GM19193 (cell line): ENCODE data around the gene UNC119.

ENCODE experiments used
- POLR2A ChIP-seq: IDR thresholded peaks from 4 replicates; pipeline ENCODE4 v1.6.1; 2011; ENCODE audit not compliant: insufficient read depth, insufficient read length; ENCODE audit errors: extremely low read depth

Gene UNC119

DNA sequence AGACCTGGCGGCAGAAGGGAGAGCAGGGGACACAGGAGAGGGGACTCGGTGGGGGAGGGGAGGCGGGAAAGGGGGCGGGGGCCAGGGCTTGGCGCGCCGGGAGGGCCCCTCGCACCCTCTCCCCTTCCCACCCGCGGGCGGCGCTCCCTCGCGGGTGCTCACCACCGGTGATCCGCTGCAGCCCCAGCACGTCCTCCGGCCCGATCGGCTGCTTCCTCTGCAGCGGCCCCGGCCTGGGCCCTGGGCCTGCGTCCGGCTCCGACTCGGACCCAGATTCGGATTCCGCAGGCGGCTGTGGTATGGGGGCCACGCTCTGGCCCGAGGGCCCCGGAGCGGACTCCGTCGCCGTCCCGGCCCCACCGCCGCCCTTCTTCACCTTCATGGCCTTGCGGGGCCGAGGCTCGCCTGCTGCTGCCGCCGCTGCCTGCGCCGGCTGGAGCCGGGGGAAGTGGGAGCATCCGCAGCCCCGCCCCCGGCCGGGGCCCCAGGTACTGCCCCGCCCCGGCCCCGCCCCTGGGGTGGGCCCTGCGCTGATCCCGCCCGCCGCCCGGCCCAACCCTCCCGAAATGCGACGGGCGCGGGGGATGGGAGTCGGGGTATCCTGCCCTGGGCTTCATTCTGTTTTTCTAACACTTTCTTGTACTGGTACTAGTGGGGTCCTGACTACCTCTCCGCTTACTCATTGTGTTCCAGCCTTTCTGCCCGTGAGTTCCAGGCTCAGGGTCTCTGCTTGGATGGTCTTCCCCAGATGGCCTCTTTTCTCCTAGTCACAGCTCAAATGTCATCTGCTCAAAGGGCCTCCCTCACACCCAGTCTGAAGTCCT, at the start of gene UNC119:
TSS of gene UNC119 (minus strand) at position 449 of the 824 bp plus-strand sequence. CDS start at position 382, 67 bp downstream.
- TF ChIP-seq POLR2A = peak; percentile 87

GRCh38 chr17:28599311-28600184, 47.1 kb upstream of the UNC119 start:
- no peak for TF ChIP-seq POLR2A

DNA sequence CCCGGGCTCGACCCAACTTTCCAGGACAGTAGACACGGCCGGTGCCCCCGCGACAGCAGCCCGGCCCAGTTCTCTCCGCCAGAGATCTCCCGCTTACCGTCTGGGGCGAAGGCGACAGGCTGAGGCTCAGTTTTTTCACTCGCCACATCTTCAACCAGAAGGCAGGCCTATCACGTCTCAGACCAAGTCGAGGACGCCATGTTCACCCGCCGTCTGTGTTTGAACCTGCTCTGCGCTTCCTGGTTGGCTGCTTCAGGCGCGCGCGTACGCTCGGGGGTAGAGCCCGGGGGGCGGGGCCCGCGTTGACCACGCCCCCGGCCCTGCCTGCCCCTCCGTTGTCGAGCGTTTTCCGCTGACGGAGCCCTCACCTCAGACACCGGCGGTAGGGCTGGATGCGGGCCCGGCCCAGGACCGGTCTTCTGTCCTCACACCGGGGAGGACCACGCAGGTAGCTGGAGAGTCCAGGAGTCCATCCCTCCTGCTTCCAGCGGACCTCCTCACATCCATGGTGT, 46.4 kb upstream of the UNC119 start, which contains the start of gene SPAG5:
TSS of gene SPAG5 (minus strand) at position 227 of the 512 bp plus-strand sequence. CDS start at position 148, 79 bp downstream.
- TF ChIP-seq POLR2A = peak; percentile 88

DNA sequence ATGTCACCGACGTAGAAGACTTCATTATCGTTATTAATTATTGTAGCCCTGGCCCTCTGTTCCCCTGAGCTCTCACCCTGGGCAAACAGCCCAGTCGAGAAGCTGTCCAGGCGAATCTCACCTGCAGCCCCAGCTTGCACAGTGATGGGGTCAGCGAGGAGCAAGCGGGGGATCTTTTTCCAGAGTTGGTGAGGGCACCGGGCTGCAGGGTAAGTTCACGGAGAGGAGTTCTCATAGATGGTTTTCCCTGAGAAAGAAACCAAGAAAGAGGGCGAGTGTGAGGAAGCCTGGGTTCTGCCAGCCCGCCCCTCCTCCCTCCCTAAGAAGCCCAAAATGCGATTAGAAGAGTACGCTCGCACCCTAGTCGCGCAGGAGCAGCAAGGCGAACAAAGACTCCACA, 46.0 kb upstream of the UNC119 start:
- no peak for TF ChIP-seq POLR2A

DNA sequence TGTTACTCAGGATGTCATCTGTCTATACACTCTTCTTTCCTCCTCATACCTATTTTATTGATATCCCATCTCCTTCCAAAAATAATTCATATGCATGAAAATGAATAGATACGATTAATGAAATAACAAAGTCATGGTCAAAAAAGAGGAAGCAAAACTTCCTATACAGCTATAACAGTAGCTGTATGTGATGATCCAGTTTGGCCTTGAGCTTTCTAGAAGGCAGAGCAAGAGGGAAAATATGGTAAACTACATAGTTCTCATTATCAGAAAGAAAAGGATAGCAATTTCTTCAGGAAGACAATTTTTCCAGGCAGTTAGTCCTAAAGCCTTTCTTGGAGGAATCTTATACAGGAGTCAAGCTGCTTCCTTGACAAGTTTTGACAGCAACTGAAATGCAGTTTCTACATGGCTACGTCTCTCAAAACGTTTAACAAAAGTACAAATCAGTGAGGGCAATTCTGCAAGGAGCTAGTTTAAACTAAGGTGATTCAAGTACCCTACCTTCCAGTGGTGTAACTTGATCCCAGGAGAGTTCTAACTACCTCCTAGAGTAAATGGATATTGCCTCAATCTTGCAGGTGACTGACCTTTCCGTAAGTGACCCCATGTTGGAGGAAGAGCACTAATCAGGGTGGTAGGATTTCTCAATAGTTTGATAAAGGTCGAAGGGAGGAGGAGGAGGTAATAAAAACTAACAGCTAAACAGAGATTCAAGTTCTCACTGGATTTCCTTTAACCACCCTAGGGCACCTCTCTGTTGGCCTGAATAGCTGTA, 45.4 kb upstream of the UNC119 start:
- no peak for TF ChIP-seq POLR2A

DNA sequence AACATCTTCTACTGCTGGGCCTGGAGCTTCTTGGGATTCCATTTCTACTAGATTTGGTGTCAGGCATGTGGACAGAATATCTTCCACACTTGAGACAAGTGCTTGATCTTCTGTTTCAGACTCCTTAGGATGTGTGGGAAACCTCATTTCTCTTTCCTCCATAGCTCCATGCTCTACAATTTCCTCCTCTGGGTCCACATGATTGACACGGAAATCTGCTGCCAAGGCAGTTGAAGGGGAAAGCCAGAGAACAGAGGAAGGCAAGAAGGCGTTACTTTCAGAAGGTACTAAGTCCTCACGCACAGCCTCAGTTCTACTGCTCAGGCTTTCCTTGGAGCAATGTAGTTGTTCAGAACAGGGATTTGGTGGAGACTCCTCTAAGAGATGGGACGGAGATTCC, 39.8 kb upstream of the UNC119 start:
- TF ChIP-seq POLR2A = no peak

DNA sequence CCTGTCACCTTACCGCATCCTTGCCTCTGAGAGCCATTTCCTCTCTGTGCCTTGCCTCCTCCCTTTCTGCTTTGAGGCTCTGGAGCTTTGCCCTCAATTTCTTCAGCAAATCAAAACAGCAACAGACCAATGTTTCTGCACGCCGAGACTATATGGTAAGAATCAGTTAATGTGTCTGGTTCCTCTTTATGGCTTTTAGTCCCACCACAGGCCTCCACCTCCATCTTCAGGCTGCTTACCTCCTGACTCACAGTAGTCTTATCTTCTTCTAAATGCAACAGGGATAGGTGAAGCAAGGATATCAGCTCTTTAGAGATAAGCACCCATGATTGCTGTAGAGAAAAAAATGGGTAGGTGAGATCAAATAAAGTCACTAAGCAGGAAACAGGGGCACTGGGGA, 33.4 kb upstream of the UNC119 start:
- no peak for TF ChIP-seq POLR2A

DNA sequence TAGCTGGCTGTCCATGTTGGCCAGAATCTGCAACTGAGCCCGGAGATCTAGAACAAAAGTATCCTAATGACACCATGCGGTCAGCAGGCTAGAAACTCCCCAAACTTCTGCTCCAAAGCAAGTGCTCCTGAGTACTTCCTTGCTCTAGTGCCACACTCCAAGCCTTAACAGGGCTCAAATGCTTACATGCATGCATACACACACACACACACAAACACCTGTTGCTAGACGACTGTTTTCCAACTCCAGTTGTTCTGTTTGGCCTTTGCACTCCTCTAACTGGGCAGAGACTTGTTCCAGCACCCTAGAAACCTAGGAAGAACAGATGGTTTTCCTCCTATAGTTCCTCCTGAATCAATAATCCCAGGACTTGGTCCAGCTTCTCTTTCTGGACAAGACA, 32.0 kb upstream of the UNC119 start:
- TF ChIP-seq POLR2A = no peak

- TF ChIP-seq POLR2A = no peak
Measured at GRCh38 chr17:28582513-28582912, 30.1 kb upstream of the UNC119 start.

DNA sequence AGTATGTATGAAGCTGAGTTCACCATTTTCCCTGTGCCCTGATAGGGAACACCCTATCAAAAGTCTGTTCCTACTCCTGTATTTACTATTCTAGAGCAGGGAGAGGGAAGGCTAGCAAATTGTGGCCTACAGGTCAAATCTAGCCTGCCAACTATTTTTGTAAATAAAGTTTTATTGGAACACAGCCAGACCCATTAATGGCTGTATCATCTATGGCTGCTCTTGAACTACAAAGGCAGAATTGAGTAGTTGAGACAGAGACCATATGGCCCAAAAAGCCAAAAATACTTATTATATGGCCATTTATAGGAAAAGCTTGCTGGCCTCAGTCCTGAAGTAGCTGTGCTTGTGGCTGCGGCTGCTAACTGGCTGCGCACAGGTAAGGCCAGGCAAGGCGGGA, 28.5 kb upstream of the UNC119 start:
- no peak for TF ChIP-seq POLR2A

- no peak for TF ChIP-seq POLR2A
Measured at GRCh38 chr17:28579526-28579925, 27.1 kb upstream of the UNC119 start.

DNA sequence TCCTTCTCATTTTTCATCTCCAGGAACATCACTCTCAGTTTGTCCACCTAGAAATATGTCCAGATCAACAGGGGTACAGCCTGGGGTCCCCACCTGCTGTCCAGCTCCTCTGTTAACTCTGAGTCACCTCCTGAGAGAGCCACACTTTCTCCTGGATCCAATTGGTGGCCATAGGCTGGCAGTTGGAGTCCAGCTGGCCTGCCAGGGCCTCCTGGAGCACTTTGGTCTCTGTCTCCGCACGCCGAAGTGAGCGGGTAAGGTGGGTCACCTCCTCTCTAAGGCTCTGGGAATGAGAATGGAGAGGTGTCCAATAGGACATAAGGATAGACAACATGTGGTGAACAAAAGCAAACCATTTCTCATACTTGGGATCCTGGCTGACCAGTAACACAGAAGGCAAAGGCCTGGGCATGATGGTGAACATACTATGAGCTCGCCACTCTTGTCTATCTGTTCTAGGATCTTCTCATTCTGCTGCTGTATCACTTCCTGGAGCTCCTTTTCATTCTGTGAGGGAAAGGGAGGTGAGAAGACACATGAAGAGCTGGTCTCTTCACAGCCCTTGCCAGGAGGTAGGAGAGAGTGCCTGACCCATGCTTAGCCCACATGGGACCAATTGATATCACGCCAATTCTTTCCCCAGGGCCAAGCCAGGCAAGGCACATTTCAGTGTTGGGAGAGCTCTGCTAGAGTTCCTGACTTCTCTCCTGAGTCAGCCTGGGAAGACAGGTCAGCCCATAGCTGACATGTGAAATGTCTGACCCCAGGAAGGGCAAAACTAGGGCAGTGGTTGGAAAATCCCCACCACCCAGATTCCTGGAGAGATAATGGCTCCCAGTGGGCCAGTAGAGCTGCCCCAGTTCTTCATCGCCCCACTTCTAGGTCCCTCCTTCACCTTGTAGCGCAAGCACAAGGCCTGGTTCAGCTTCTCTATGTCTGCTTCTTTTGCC, 26.1 kb upstream of the UNC119 start:
- no peak for TF ChIP-seq POLR2A

- TF ChIP-seq POLR2A = no peak
Measured at GRCh38 chr17:28577466-28577824, 25.0 kb upstream of the UNC119 start.
